ENCODE results near the gene RCAN1.
"Not testable (repeated sequence)": the region's sequence is repeated elsewhere in the genome, so short reads cannot be mapped to it uniquely, and the experiment has no call there.

RCAN1 gene

DNA sequence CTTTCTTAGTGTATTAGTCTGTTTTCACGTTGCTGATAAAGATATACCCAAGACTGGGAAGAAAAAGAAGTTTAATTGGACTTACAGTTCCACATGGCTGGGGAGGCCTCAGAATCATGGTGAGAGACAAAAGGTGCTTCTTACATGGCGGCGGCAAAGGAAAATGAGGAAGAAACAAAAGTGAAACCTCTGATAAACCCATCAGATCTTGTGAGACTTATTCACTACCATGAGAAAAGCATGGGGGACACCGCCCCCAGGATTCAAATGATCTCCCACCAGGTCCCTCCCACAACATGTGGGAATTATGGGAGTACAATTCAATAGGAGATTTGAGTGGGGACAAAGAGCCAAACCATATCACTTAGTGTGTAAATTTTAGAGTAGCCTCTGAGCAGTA lies 46.1 kb downstream of the RCAN1 start:
- DNase-seq: not testable (repeated sequence)

DNA sequence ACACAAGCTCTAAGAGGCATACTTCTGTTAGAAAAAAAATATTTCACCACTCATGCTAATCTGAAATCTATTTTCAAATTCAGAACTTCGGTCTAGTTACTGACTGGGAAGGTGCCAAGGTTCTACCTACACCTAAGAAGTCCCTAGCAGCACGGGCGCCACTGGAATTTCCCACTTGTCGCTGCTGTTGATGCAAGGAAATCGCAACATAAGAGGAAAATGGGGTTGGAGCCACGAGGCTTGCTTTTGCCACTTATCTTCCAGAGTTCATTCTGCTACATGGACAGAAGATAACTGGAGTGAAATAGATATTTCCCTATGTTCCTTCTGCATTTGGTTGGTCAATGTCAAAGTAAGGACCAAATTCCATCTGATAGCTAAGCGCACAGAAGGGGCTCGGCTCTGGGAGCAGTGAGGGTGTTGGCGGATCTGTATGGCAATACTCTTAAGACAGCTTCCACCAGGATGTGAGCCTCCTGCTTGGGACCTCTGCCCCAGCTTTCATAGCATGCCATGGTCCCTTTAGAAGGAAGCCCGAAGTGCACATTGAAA lies 47.2 kb downstream of the RCAN1 start:
- no peak for DNase-seq

DNA sequence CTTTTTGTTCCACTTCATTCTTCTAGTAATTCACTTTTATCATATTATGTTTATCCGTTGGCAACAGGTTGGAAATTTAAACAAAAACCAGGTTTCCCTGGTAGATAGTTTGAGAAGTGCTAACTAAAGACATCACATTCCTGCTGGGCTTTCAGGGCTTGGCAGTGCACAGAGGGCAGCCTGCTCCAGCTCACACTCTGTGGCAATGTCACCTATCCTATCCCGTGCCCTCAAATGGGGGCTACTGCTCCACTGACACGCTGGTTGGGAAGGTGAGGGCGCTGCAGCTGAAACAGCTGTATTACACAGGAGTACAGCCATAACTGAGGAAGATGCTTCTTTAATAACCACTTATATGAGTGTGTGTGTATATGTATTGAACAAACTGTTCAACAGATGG lies 49.7 kb downstream of the RCAN1 start:
- no peak for DNase-seq

DNA sequence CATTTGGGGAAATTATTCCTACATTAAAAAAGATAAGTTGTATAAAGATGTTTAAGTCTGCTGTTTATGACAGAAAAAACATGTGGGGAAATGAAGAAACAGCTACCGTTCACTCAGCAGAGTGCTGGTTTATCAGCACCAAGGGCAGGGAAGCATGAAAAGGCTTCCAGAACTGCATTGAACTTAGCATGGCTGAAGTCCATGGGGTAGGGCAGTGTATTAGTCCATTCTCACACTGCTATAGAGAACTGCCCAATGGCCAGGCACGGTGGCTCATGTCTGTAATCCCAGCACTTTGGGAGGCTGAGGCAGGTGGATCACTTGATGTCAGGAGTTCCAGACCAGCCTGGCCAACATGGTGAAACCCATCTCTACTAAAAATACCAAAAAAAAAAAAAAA lies 51.5 kb downstream of the RCAN1 start:
- not testable (repeated sequence) for DNase-seq

DNA sequence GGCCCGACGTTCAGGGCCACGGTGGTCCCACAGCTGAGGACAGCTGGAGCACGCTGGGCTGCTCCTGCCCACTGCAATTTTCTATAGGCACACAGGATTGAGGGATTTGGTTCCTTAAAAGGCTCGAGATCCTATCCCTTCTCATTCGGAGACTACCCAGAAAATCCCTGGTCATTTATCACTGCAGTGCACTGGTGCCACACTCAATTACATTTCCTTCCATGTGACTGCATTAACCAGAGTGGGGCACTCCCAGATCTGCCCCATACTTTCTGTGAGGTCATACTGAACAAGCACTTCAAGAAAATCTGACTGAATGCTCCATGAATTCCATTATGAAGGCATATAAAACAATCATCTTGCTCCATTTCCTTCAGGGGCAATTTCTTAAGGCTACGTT lies 53.1 kb downstream of the RCAN1 start:
- peak; percentile 45 to 48 for DNase-seq

DNA sequence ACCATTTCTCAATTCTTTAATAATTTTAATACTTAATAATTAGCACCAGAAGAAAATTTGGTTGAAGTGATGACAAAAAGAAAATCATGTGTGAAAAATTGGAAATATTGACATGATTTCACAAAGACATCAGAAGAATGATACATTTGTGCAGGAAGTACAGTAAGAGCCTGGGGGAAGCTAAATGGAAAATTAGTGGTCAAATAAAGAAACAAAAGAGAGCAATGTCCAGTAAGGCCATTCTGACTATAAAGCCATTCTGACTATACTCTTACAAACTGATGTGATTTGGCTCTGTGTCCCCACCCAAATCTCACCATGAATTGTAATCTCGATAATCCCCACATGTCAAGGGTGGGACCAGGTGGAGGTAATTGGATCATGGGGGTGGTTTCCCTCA lies 54.3 kb downstream of the RCAN1 start:
- no peak for DNase-seq

DNA sequence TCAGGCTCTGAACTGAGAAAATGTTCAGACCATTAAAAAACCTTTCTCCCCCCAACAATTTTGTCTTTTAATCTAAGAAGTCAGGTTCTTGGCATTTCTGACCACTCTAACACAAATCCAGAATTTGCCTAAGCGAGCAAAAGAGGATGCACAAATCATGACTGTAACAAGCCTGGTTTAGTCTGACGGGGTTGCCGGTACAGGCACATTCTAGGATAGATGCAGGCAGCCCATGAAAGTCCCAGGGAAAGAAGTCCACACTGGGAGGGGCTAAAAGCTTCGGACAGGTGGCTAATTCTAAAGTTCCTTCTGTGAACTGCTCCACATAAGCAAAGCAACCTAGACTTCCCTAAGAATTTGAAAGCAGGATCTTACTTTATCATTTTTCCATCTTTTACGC lies 54.9 kb downstream of the RCAN1 start:
- no peak for DNase-seq

DNA sequence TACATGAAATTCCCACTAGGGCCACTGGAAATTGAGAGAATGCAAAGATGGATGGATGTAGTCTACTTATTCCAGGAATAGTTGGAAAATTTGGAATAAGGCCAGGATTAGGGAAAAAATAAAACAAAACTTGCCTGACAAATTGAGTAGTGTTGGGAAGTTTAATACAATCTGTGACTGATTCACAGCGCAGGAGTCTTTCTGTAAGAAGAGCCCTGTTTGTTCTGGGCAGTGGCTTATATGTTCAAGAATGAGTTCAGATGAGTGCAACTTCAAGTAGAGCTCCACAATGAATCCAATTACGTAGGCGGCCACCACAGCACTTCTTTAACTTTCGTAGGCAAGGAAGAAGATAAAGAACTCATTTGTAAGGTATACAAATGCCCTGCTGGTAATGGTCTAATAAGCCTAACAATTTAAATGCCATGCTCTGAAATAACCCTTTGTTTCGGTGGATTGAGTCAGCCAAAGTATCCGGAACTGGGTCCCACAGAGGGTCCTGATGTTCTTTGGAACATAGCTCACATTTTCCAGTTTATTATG lies 55.8 kb downstream of the RCAN1 start:
- DNase-seq: no peak

DNA sequence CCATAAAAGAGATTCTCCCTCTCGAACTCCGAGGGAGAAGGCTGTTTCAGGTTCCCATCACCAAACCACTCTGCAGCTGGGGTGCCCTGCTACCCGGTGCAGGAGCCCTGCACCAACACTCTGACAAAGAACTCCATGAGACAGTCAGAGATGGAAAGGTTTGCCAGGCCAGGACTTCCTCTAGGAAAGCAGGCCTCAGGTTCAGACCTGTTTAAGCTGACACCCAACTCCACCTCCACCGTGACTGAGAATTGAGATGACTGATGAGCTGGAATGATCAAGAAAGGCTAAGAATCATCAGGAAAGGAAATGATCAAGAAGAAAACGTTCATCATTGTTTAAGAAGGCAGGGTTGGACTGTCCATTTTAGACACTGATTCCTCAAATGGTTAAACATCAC lies 56.7 kb downstream of the RCAN1 start:
- peak; percentile 13 to 33 for DNase-seq

DNA sequence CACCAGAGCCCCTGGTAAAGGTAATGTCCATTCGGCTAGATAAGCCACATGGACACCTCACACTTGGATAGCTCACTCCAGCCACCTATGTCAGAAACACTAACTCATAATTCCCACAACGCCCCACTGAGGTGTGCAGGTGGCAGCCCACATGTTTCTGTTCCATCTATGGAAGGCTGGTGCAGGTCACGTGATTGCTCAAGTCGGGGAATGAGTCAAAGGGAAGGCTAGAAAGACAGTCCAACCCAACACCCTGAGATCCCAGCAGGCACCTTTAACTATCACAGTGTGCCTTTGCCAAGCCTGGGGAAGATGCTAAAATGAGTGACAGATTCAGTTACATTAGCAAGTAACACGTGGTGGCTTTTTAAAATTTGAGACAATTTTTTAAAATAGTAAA lies 57.7 kb downstream of the RCAN1 start:
- DNase-seq: no peak

DNA sequence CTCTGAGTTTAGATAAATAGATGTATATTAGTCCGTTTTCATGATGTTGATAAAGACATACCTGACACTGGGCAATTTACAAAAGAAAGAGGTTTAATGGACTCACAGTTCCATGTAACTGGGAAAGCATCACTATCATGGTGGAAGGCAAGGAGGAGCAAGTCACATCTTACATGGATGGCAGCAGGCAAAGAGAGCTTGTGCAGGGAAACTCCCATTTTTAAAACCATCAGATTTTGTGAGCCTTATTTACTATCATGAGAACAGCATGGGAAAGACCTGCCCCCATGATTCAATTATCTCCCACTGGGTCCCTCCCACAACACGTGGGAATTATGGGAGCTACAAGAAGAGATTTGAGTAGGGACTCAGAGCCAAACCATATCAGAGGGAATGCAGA lies 60.2 kb downstream of the RCAN1 start:
- DNase-seq: not testable (repeated sequence)

DNA sequence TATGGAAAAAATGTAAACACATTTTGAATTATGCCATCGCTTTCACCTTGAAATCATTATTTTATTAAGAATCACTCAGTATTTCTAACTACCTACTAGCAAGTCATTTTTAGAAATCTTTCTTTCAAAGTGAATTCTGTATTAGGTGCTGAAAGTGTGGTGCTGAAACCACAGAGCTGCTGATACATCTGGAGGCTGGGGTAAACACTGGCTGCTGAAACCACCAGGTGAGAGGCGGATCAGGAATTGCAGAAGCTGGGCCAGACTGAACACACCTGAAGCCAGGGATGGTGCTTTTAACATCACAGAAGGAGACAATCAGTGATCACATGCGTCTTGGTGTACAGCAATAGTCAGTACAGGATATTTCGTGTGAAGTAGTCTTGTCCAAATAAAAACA lies 60.7 kb downstream of the RCAN1 start:
- no peak for DNase-seq

DNA sequence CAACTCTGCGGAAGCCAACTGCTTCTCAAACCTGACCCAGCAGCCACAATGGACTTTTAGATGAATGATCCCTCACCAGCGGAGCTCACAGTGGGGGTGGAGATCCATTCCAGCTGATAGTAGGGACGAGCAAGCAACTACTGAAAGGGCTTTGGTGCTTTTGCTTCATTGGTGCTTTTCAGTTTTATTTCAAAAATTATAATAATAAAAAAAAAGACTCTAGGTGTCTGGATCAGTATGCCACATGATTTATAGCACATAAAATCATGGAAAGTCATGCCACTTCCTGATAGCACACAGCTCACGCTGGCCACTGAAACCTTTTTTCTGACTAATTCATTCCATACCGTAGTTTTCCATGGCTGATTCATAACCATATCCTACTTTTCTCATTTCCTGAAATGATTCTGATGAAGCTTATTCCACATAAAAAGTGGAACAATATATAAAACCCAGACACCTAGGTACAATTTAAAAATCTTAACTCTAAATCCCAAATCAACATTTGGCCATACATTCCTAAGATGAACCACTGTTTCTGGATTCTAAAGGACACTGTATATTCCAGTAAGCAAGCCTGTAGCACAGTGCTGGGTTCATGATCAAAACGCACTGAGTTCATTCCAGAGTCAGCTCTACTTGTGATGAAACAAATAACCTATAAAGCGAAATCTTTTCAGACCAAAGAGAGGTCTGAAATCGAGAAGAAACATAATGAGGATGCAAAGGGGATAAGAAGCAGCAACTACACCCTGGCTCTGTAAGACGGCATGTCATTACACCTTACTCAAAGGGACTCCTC lies 61.6 kb downstream of the RCAN1 start:
- no peak for DNase-seq

DNA sequence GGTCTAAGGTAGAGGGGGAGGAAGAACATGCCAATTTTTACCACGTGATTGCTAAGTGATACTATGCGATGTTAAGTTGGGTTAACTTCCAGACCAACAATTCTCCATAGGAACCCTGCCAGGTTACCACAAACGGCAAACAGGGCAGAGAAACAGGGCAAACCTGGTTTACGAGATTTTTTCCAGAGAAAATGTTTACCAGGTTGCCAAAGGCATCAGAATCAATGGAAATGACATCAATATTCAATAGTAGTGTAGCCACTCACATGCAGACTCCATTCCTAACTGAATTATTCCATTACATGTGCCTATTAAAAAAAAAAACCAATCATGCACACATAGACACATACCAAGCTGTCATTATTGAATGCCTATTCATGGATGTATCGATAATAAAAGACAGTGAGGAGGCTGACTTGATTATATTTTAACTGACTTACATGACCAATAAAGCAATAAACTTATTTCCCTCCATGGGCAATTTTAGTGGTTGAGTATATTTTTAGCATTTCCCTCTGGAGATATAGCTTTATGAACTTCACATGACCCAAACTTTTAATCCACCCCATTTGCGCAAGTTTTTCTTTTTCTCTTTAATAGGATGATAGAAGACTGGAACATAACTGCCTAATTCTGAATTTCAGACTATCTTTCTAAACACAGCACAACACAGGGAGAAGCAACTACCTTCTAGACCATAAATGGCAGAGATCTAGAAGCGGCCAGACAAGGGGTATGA lies 62.4 kb downstream of the RCAN1 start:
- no peak for DNase-seq

DNA sequence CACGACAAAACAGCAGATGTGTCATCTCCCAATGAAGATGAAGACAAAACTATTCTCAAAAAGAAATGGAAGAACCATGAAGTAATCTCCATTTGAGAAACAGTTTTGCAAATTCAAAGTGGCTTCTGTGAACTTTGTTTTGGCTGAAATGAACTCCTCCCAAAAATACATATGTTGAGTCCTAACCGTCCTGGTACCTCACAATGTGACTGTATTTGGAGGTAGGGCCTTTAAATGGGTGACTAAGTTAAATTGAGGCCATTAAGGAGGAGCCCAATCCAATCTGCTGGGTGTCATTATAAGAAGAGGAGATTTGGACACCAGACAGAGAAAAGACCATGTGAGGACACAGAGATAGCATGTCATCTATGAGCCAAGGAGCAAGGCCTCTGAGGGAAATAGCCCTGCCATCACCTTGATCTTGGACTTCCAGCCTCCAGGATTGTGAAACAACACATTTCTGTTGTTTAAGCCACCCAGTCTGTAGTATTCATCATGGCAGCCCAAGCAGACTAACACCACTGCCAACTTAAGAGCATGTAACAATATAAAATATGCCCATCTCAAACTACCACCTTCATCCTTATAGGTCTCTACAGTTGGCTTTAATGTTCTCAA lies 64.6 kb downstream of the RCAN1 start:
- DNase-seq: no peak

DNA sequence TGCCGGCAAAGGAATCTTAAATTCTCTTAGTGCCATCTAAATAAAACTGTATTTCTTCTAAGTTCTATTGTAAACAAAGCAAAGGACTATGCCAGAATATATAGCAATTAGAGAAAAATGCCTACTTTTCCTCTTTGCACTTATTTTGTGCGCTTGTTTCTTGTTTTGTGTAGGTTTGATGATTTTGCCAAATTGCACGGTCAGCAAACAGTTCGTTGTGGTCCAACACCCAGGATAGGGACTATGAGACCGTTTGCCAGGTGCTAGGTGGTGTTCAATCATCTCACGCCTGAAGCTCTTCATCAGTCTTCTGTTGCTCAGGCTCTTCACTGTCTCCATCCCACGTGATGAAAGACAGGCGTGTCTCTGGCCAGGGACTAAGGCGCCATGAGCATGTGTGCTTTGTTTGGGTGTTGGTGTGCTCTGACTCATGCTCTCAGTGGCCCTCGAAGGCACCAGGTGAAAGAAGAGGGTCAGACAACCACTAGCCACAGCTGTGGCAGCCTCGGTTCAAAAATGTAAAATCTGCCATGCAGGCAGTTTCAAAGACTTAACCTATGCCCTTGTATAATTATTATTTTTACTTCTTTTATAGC lies 66.0 kb downstream of the RCAN1 start:
- no peak for DNase-seq

DNA sequence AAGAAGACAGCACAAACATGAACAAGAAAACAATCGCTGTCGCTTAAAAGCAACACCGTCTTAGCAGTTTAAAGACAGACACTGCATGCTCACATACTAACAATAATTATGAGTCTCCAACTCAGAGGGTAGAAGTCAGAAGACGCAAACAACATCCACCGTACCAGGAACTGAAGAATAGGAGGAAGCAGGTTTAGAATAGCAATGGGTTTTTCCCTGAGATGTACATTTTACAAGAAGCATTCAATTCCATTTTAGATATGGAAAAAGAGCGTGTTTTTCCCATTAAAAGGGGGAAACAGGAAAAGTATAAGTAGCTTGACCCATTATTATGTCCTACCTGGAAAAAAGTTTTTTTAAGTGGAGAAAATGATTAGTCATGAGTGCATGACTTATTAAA lies 68.4 kb downstream of the RCAN1 start:
- DNase-seq: no peak

DNA sequence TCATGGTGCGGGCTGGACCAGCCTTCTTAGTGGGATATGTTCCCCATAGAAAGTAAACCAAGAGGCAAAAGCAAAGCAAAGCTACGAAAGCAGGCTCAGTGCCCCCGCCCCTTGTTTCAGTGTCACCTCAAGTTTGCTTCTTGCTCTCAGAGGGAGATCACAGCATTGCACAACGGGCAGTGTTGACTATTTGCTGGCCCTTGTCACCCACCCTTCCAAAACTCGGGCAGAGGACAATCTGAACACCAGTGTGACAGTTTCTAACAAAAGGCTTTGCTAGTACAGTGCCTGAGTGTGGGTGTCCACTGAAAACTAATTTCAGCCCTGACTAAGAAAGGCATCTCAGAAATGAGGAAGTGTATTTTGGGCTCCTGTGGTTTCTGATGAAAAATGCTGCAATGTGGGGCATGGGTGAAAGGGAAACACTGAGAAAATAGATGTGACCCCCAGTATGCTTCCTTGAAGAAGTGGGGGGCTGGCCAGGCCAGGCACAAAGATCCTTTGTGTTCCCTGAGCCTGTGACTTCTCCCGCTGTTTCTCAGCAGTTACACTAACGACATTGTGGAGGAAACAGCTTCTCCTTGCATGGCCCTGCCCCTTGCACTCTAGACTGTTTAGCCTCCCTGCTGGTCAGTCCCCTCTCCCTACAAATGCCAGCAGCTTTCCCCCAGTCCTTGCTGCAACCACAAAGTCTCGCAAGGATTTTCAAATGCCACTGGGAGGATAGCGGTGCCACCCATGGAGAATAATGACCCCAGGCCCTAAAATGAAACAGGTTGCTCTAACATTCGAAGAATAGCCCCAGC lies 69.6 kb downstream of the RCAN1 start:
- DNase-seq: no peak

DNA sequence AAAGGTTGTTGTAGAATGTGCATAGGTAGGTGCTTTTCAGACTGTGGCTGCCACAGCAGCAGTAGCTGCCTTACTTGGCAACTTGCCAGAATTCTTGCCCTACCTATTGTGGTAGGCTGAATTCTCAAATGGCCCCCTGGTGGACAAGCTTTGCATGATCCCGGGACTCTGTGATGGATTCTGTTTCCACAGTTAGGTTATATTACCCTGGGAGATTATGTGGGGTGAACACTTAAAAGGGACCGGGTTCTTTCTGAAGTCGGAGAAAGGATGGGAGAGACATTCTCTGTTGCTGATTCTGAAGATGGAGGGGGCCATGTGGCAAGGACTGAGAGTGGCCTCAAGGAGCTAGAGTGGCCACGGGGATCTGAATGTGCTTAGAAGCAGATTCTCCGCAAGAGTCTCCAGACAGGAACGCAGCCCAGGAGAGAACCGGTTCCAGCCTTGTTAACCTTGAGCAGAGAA lies 70.8 kb downstream of the RCAN1 start:
- no peak for DNase-seq

DNA sequence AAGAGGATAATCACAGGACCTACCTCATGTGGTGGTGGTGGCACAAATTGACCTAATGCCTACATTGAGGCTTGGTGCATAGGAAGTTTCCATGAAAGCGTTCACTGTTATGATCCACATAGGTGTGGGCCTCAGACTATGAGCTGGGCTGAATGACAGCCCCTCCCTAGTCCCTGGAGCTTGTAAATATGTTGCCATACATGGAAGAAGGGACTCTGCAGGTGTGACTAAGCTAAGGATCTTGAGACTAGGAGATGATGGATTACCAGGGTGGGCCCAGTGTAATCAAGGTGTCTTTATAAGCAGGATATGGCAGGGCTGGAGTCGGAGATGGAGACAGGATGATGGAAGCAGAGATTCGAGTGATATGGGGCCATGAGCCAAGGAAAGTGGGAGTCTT lies 71.9 kb downstream of the RCAN1 start:
- DNase-seq: no peak

DNA sequence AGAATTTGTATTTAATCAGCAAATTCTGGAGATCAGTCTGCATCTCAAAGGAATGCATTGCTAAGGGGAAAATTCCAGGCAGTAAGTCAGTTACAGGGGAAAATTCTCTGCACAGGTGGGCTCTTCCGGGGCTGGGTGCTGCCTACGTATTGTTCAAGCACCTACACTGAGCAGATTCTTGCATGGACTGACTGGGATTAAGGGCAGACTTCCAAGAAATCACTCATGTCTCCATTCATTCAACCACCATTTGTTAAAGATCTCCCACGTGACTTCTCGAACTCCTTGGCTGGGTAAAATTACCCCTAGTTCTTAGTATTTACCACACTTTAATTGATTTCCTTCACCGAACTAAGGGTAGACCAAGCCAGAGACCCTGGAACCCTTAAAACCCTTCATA lies 74.7 kb downstream of the RCAN1 start:
- no peak for DNase-seq

DNA sequence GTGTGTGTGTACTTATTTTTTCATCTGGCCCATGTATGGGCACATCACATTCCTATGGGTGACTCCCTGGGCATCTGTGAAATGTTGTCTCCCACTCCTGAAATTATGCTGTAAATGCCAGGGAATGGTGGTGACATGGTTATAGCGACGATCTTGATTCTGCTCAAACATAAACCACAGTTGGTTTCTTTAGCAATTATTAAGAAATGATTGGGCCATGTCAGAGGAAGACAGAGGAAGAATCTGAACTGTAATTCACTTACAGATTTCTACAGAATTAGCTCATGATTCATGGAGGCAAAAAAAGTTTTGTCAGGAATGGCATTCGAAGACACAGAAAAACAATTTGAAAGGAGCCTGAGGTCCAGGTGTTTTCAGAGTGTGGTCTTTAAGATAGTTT lies 77.1 kb downstream of the RCAN1 start:
- no peak for DNase-seq

All from NCI-H187 (cell line).